Stimulated activated CD8-positive, alpha-beta memory T cell treated with anti-CD3 and anti-CD28 coated beads, Interleukin-4, amount 100 ng/mL, for 24 hours (primary cell): ENCODE measurements around the gene TSPYL1.
"Not testable (repeated sequence)": the region's sequence is repeated elsewhere in the genome, so short reads cannot be mapped to it uniquely, and the experiment has no call there.

Experiments used
- DNase-seq: peaks from one replicate; pipeline ENCODE4 v3.0.0-alpha.2; 2020; ENCODE audit warnings: low read depth

Gene TSPYL1

DNA sequence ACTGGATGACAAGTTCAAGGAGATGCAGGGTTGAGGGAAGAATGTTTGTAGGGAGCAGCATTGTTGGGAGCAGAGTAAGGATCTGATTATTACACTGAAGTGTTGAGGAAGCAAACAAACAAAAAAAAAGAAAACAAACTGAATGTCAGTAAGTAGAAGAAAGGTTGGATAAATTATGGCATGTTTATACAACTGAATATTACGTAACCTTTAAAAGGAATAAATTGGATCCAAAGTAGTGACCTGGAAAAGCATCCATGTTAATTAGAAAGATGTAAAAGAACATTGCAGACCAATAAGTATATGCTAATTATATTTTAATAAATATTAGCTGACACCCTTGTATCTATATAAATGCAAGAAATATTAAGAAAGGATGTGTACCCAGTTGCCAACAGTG, 12.8 kb upstream of the TSPYL1 start:
- no peak for DNase-seq

DNA sequence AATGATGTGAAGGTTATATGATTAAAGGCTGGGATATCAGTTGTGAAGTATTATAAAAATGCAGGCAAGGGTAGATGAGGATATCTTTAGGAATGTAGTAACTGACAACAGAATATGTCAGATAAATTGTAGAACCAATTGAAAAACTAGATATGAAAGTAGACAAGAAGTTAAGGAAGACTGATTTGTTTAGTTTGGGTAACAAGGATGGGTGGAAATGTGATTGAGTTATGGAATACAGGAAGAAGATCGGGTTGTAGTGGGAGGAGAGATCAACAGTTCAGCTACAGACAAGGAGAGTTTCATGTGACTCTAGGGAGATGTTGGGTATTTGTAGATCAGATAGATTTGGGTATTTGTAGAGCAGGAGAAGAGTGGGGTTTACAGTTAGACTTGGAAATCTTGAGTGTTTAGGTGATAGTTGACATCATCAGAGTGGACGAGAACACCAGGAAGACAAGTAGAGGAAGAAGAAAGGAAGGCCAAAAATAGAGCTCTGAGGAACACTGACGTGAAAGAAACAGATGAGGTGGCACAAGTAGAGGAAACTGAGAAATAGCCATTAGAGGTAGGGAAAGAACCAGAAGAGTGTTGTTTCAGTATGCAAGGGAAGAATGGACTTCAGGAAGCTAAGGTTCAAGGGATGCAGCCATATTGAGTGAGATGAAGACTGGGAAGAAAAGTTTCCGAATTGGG, 12.1 kb upstream of the TSPYL1 start:
- DNase-seq: no peak

DNA sequence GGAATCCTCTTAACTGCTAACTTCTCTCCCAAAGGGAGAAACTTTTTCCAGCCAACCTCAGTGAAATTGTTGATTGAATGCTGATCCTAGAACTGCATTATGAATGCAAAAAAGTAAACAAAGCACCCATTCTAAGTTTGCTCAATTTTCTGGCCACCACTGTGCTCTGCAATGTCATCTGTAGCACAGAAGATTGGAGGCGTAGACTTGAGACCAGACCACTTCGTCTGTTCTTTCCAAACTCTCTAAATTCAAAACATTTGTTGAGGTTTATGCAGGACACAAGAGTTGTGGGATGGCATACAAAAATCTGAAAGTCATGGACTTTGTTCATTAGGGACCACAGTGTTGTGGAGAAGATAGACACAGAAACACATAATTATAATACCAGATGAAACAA, 11.1 kb upstream of the TSPYL1 start:
- no peak for DNase-seq

DNA sequence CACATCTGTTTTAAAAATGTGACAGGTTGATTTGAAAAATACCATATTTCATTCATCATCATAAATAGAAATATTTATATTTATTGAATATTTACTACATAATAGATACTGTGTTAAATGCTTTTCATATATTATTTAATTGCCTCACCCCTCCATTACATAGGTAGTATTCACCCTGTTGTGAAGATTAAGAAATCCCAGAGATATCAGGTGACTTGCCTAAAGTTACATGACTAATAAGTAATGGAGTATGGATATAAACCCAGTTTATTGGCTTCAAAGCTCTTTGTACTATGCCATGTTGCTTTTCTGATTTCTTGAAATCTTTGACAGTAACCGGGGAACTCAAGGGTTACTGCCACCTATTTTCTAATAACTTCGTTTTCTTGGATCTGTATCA, 10.1 kb upstream of the TSPYL1 start:
- no peak for DNase-seq

DNA sequence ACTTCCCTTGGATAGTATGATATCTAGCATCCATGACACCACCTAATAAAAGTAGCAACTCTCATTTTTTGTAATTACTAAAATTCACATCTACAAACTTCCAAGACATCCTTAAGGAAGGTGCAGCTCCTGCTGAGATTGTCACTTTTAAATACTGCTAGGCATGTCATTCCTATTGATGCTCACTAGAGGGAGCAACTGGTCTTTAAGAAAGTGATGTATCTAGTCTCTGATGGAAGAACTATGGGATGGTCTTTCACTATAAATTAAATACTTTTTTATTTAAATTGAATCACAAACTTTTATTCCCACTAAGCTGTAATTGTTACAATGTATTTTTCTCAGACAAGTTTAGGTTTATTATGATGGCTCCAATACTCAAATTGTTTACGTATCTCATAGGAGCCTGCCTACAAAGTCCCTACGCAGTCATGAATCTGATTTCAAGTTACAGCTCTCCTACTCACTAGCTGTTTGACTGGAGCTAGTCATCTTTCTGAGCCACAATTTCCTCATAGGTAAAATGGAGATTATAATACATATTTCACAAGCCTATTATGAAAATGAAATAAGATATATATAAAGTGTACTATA, 8.1 kb upstream of the TSPYL1 start:
- DNase-seq: no peak

DNA sequence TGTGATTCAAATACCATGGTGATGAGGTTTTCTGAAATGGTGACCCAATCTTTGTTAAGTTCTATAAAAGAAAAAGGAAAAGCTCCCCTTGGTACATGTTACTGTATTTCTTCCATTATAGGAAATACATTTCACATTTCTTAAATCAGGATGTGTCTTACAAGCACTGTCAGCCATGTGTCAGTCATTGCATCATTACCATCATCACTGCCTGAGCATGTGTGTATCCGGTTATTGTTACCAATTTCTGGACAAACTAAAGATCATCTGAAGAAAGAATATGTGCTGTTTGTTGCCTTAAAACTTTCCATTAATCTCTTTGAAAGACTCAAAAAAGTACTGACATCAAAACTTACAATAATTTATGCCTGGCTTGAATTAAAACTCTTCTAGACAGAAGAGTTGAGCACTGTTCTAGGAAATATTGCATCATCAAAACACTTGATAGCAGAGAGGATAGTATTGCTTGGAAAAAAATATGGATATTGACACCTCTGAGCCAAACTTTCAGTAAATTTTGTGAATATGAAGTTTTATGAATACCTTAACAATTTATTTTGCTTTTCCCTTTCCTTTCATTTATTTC, 7.1 kb upstream of the TSPYL1 start:
- DNase-seq: no peak

DNA sequence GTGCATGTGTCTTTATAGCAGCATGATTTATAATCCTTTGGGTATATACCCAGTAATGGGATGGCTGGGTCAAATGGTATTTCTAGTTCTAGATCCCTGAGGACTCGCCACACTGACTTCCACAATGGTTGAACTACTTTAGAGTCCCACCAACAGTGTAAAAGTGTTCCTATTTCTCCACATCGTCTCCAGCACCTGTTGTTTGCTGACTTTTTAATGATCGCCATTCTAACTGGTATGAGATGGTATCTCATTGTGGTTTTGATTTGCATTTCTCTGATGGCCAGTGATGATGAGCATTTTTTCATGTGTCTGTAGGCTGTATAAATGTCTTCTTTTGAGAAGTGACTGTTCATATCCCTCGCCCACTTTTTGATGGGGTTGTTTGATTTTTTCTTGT, 5.3 kb upstream of the TSPYL1 start:
- DNase-seq: not testable (repeated sequence)

DNA sequence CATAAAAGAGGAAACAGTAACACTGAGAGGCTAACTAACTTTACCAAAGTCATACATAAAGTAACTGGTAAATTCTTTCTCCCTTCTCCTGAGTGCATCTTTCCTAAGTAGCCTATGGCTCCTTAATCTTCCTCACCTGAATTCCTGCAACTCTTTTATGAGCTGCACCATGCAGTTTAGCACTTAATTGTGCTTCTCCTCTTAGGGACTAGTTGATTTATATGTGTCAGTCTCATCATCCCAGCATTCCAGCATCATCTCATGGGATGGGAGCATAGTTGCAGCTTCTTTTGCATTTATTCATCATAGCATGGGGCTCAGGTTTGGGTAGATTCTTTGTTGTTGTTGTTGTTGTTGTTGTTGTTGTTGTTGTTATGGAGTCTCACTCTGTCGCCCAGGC, 3.5 kb upstream of the TSPYL1 start:
- no peak for DNase-seq

DNA sequence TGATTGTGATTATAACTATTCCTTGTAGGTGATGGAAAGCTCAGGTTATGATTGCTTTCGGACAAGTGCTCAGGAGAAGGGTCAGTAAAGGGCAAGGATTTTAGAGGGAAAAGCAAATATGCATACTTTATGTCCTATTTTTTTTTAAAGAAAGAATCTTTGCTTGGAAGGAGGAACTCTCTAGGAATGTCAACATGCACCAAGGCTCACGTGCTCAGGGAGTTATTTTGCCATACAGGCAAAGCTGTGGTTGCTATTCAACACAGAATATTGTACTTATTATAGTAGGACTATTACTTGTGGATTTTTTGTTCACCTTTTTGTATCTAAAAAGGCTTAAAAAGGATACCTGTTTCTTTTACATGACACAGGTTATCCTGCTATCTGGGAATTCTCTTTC, 3.0 kb upstream of the TSPYL1 start:
- DNase-seq: no peak

DNA sequence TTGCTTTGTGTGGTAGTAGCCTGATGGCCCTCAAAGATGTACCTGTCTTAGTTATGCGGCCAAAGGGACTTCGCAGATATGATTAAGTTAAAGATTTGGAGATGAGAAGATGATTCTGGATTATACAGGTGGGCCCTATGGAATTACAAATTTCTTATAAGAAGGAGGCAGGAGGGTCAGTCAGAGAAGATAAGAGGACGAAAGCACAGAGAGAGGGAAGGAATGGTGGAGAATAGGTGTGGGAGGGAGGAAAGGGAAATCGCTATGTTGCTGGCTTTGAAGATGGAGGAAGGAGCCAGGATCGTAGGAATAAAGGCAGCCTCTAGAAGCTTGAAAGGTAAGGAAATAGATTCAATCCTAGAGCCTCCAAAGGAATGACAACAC, 1.2 kb upstream of the TSPYL1 start:
- no peak for DNase-seq

DNA sequence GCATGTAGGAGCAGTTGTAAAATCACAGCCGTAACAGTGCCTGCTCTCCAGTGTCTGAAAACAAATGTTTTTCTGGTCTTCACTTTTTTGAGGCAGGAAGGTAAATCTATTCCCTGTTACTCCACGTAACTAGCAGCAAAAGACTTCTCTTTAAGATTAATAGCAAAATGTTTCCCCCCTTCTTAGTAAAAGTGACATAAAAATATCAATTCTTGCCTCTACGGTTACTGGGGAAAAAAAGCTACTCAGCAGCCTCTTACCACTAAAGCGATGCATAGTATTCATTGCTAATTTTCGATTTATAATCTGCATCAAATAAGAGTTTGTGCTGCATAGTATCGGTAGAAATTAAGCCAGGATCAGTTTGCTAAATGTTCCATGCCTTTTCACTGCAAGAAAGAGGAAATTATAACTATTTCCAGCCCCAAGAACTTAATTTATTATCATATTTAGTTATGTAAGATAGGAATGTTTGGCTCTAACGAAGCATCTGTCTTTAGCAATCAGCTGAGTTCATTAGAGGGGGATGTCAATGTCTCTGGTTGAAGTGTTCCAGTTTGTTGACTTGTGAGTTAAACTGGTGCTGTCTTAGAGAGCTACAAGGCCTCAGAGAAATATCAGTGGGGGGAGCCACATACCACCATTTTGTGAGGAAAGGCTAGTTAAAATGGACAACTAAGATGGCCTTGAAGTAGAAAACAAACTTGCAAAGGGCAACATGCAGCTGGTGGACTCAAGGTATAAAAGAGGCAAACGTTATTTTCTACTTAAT, 617 bp upstream of the TSPYL1 start:
- DNase-seq: no peak

DNA sequence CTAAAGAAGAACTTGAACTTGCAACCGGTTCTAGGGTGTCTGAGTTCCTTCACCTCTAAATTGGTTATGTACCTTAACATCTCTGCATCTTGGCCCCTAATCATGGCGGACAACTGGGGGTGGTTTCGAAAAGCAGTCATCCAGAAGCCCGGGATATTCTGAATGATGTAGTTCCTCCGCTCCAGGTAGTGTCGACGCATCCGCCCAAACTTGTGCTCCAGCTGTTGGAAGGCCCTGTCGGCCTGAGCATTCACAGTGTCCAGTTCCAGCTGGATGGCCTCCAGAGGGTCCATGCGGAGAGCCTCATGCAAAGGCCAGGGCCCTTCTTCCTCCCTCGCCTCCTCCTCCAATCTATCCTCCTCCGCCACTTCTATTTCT, 887 bp downstream of the TSPYL1 start:
- no peak for DNase-seq

DNA sequence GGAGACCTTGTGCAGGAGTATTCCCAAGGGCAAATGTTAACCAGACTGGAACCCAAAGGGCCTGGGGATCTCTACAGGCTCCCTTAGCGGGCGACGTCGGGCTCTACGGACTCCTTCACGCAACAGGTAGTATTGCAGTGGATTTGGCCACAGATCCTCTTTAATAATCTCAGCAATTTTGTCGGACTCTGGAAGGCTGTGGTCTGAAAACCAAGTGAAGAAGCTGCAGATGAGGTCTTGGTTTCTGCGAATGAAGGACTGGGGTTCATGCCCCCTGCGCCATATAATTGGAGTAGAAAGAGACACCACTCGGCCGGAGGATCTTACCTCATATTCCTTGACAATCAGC, 1.3 kb downstream of the TSPYL1 start:
- DNase-seq: no peak

DNA sequence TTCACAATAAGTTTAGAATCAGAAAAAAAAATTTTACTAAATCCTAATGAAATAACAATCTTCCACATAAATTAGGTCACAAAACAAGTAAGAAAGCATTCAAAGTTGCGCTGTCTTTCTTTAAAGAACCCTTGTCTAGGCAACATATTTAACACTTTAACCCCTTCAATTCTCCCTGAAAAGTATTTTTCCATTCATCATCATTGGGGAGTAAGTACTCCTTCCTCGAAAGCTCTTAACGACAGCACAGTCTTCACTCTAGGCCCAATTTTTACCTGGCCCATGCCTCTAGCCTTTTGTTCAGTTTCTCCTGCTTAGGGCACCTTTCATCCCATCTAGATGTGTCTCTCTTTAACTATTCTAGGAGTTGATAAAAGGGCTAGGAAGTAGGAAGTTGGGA, 2.6 kb downstream of the TSPYL1 start:
- DNase-seq: no peak

DNA sequence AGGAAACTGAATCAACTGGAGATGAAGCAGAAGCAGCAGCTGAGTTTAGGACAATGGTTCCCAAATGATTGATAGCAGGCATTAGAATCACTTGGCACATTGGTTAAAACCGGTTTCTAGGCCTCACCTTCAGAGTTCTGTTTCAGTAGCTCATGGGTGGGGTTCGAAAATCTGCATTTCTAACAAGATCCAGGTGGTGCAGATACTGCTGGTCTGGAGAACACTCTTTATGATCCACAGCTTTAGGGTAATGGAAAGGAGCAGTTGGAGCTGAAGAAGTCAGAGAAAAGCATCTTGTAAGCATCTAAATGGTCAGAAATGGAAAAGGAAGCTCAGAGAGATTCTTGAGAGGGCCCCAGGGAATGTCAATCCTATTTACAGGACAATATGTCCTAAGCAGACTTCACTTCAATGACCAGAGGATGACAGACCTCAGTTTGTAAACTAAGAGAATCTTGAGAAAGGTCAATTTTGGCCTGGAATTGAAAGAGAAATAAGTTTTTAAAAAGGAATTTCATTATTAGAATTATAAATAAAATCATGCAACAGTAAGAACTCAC, 8.5 kb downstream of the TSPYL1 start:
- DNase-seq: no peak

DNA sequence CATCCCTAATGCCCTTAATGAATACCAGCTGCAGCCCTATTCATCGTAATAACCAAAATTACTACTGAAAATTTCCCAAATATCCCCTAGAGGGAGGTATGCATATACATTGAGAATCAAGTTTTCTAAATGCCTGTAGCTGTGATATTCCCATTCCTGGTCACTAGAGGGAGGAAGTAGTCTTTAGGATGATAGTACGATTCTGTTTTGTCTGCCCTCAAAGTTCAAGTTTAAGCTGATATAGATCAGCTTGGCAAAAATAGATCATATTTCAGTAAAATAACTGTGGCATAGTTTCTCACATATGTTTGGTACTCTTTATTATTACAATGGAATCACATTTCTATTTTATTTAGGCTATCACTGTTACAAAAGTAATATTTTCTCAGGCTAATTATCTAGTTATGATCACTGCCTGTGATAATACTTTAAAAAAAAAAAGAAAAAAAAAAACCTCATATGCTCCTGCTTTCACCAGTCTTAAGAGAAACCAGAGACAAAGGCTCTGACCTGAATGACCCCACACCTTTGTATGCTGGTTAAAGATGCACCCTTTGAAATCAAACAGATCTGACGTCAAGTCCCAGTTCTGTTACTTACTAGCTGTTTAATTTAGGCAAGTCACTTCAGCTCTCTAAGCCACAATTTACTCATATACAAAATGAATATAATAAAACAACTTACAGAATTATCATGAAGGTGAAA, 11.0 kb downstream of the TSPYL1 start:
- no peak for DNase-seq

DNA sequence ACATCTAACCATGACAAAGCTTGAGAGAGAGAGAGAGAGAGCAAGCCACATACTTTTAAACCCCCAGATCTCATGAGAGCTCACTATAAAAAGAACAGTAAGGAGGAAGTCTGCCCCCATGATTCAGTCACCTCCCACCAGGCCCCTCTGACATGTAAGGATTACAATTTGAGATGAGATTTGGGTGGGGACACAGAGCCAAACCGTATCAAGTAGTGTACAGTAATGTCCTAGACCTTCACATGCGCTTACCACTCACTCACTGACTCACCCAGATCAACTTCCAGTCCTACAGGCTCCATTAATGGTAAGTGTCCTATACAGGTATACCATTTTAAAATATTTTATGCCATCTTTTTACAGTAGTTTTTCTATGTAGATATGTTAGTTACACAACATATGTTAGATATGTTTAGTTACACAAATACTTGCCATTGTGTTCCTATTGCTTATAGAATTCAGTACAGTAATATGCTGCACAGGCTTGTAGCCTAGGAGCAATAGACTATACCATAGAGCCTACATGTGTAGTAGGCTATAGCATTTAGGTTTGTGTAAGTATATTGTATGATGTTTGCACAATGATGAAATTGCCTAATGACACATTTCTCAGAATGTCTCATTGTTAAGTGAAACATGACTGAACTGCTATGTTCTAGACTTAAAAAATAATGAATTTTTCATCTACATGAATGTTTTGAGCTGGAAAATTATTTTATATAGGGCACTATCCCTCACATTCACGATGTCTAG, 11.7 kb downstream of the TSPYL1 start:
- no peak for DNase-seq

DNA sequence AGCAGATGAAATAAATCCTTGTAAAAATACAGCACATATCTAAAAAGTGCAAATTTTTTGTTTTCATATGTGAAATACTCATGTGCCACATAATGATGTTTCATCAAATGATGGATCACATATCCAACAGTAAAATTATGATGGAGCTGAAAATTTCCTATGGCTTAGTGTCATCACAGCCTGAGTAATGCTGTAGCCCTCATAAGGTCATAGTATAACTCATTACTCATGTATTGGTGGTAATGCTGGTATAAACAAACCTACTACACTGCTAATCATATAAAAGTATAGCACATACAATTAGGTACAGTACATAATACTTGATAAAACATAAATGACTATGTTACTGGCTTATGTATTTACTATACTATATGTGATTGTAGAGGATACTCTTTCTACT, 12.9 kb downstream of the TSPYL1 start:
- no peak for DNase-seq

DNA sequence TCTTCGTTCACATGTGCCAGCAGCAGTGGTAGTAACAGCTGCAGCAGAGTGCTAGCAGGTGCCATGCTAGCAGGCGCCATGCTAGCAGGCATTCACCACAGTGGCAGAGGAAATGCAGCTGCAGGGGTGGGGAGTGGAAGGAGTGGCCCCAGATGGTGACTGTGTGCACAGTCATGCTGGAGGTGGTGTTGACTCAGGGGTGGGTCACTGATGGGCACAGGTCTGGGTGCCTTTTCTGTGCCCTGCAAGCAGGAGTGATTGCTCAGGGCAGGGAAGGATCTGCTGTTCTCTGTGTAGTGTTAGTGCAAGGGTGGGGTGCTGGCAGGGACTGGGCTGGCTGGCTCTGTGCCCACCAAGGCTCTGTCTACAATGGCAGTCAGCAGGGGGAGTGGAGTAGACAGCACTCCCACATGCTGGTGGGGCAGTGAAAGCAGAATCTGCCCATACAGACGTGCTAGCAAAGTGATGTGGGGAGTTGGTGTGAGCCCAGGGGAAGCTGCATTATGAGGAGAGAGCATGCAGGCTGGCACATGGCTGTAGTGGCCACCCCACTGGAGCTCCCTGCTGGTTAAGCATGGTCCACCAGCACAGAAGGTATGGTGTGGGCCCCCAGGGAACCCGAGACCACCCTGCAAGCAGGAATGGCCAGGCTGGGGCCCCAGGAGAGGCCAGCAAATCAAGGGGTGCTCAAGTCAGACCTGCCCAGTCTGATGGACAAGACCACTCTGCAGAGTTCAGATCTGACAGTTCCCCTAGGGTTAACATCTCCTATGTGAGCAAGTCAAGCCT, 14.5 kb downstream of the TSPYL1 start:
- DNase-seq: no peak

DNA sequence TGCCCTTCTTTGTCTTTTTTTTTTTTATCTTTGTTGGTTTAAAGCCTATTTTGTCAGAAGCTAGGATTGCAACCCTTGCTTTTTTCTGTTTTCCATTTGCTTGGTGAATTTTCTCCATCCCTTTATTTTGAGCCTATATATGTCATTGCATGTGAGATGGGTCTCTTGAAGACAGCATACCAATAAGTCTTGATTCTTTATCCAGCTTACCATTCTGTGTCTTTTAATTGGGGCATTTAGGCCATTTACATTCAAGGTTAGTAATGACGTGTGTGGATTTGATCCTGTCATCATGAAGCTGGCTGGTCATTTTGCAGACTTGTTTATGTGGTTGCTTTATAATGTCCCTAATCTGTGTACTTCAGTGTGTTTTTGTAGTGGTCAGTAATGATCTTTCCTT, 16.4 kb downstream of the TSPYL1 start:
- no peak for DNase-seq

DNA sequence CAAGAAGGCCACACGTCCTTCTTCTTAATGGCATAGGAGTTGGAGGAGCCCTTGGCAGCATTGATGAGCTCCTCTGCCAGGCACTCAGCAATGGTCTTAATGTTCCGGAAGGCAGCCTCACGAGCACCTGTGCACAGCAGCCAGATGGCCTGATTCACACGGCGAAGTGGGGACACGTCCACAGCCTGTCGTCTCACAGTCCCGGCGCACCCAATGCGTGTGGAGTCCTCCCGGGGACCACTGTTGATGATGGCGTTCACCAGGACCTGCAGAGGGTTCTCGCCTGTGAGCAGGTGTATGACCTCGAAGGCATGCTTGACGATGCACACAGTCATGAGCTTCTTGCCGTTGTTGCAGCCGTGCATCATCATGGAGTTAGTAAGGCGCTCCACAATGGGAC, 21.2 kb downstream of the TSPYL1 start:
- DNase-seq: no peak
